K562 (cell line): ENCODE results near the gene KRTAP4-11. TPM values are rescaled to one million over a fixed set of nuclear protein-coding genes. Genes with fewer than 3 reads are reported as not detected.
"Not testable (repeated sequence)": the region's sequence is repeated elsewhere in the genome, so short reads cannot be mapped to it uniquely, and the experiment has no call there.

Experiments
- ATAC-seq: fragments of 200-7000 bp; cut with Tn5 transposase; 3 replicates; pipeline ENCODE4 v1.9.1; 2020; ENCODE audit warnings: moderate library complexity
- BruUV-seq: library from RNA; stranded (reverse); fragments of 400-500 nt; replicated peaks from 2 replicates; lab custom pipeline; 2021; lab: Mats Ljungman, UMichigan
- CTCF ChIA-PET: fragments of 300-600 bp; formaldehyde crosslinking; extraction: SDS; loops from one replicate; lab custom pipeline; 2021; ENCODE audit warnings: low intra/inter-chr PET ratio; lab: Yijun Ruan, JAX
- POLR2A ChIA-PET: fragments of 300-600, 350-650 bp; sonication (Branson Sonifier 250); formaldehyde crosslinking; extraction: SDS; loops from one replicate; lab custom pipeline; 2021; ENCODE audit warnings: antibody characterized with exemption, inconsistent platforms; lab: Yijun Ruan, JAX
- DNase-seq, 4 experiments: peaks; one replicate each; pipeline versions ENCODE4 v3.0.0 to v3.0.0-alpha.2; 2011 to 2018; ENCODE audit warnings: low spot score in 3 of 4, mixed read lengths in 3 of 4; ENCODE audit errors: extremely low read depth in 1 of 4
- FAIRE-seq: peaks from 2 replicates; lab custom pipeline; 2011; peaks lifted over from hg19 to GRCh38; lab: Jason Lieb, UNC
- H2AFZ ChIP-seq: 2 replicates; pipeline ENCODE4 v1.6.0; 2011; ENCODE audit warnings: low read depth, low read length, control low read depth, inconsistent platforms
- H3K27ac ChIP-seq: fragments of 200-600 bp; 3 replicates; pipeline ENCODE4 v1.8.0; 2011; ENCODE audit warnings: low read depth, mild to moderate bottlenecking, control low read depth, inconsistent platforms, low read length, moderate library complexity, mixed read lengths; ENCODE audit errors: extremely low read depth
- H3K27me3 ChIP-seq, 2 experiments: fragments of 300-600 bp in 1 of 2; 2 replicates in 1 of 2; 3 replicates in 1 of 2; pipeline versions ENCODE4 v1.6.0 to v1.8.0; 2011; ENCODE audit warnings: inconsistent platforms in 2 of 2, low read length in 2 of 2, mild to moderate bottlenecking in 1 of 2, mixed read lengths in 1 of 2, moderate library complexity in 1 of 2; ENCODE audit not compliant: control insufficient read depth in 2 of 2, insufficient read depth in 2 of 2
- H3K36me3 ChIP-seq: fragments of 300-600 bp; 3 replicates; pipeline ENCODE4 v1.8.0; 2011; ENCODE audit warnings: mild to moderate bottlenecking, low read length, inconsistent platforms; ENCODE audit not compliant: control insufficient read depth, insufficient read depth
- H3K4me1 ChIP-seq, 2 experiments: fragments of 200-600 bp in 1 of 2; replicated peaks in 1 of 2; 2 replicates in 1 of 2; 3 replicates in 1 of 2; pipeline versions ENCODE4 v1.5.1 to v1.8.0; 2011; ENCODE audit warnings: inconsistent platforms in 2 of 2, low read length in 2 of 2, mild to moderate bottlenecking in 1 of 2, mixed read lengths in 1 of 2, moderate library complexity in 1 of 2; ENCODE audit not compliant: control insufficient read depth in 2 of 2, insufficient read depth in 2 of 2
- H3K4me2 ChIP-seq: 2 replicates; pipeline ENCODE4 v1.6.1; 2011; ENCODE audit warnings: low read length, control low read depth, inconsistent platforms, mixed read lengths; ENCODE audit not compliant: insufficient read depth
- H3K4me3 ChIP-seq: fragments of 200-600 bp; sonication (generic), shearing (Covaris generic); 2 replicates; pipeline ENCODE4 v1.5.1; 2016; ENCODE audit warnings: control low read depth, inconsistent platforms
- H3K79me2 ChIP-seq: fragments of 200-600 bp; 3 replicates; pipeline ENCODE4 v1.8.0; 2011; ENCODE audit warnings: low read length, inconsistent platforms; ENCODE audit not compliant: control insufficient read depth, insufficient read depth
- H3K9ac ChIP-seq, 2 experiments: 2 replicates each; pipeline versions ENCODE4 v1.6.0 to v1.6.1; 2011; ENCODE audit warnings: low read depth in 2 of 2, low read length in 2 of 2, control low read depth in 1 of 2, inconsistent platforms in 1 of 2, mild to moderate bottlenecking in 1 of 2, mixed read lengths in 1 of 2; ENCODE audit not compliant: insufficient read depth in 1 of 2
- H3K9me1 ChIP-seq: one replicate; pipeline ENCODE4 v1.6.0; 2011; ENCODE audit warnings: inconsistent platforms, mild to moderate bottlenecking, low read length, moderate library complexity; ENCODE audit not compliant: control insufficient read depth, insufficient read depth
- H3K9me3 ChIP-seq: replicated peaks from 2 replicates; pipeline ENCODE4 v1.5.1; 2011; ENCODE audit warnings: low read depth, low read length, inconsistent platforms; ENCODE audit not compliant: control insufficient read depth, insufficient read depth
- H4K20me1 ChIP-seq: replicated peaks from 2 replicates; pipeline ENCODE4 v1.6.1; 2011; ENCODE audit warnings: low read length, inconsistent platforms, mixed read lengths; ENCODE audit not compliant: control insufficient read depth, insufficient read depth
- KDM1A ChIP-seq, 2 experiments: fragments of 450-650 bp; IDR thresholded peaks; 2 replicates each; pipeline ENCODE4 v1.6.1; 2016; ENCODE audit warnings: mild to moderate bottlenecking in 2 of 2
- XRCC5 ChIP-seq: fragments of 200-400 bp; formaldehyde crosslinking; IDR thresholded peaks from 2 replicates; pipeline ENCODE4 v1.6.1; 2017; ENCODE audit warnings: low read depth, mild to moderate bottlenecking, low read length
- WGBS: fragments of 100-300 bp; shearing (Covaris generic); methylation state at CpG from one replicate; pipeline ENCODE4 v1.1.6; 2016; ENCODE audit warnings: low coverage, mixed read lengths; ENCODE audit not compliant: insufficient coverage; ENCODE audit errors: missing lambda C conversion rate; 5-methylcytosine and 5-hydroxymethylcytosine counted together
- in situ Hi-C: fragments of 300-500 bp; cut with MboI; formaldehyde crosslinking; loops from 4 replicates; pipeline ENCODE4 v1.15.0; 2018; ENCODE audit warnings: inconsistent platforms, mixed read lengths
- intact Hi-C: fragments of 100-400 bp; cut with micrococcal nuclease; formaldehyde crosslinking; loops from 2 replicates; pipeline ENCODE4 v1.14.2; 2022
- polyA plus RNA-seq, 8 experiments: library from polyadenylated mRNA; depleted of rRNA in 4 of 8; stranded (reverse) in 5 of 8; unstranded in 3 of 8; fragments of >200 nt; fragmentation: Nextera tagmentation in 2 of 8; fragmentation: Illumina TruSeq in 1 of 8; extraction: Ambion mirVana in 2 of 8; extraction: Trizol in 1 of 8; gene quantifications; 2 replicates each; pipeline versions ENCODE4 v1.2.1 to v1.2.3, GENCODE V29; 2011 to 2014; ENCODE audit warnings: inconsistent platforms in 1 of 8, missing spikeins in 1 of 8
- total RNA-seq, 7 experiments: library from RNA; depleted of rRNA in 6 of 7; stranded (reverse); fragments of >200 nt in 6 of 7; fragmentation: Illumina TruSeq in 2 of 7; extraction: Trizol in 2 of 7; gene quantifications; 2 replicates each; pipeline versions ENCODE4 v1.2.1 to v1.2.3, GENCODE V29; 2011 to 2021; ENCODE audit warnings: low replicate concordance in 1 of 7

Gene KRTAP4-11
- total and polyA plus RNA-seq, 9 of the 15 experiments (the other 6 are each of a cell fraction or from before 2014, with no cell fraction given), result not detected

DNA sequence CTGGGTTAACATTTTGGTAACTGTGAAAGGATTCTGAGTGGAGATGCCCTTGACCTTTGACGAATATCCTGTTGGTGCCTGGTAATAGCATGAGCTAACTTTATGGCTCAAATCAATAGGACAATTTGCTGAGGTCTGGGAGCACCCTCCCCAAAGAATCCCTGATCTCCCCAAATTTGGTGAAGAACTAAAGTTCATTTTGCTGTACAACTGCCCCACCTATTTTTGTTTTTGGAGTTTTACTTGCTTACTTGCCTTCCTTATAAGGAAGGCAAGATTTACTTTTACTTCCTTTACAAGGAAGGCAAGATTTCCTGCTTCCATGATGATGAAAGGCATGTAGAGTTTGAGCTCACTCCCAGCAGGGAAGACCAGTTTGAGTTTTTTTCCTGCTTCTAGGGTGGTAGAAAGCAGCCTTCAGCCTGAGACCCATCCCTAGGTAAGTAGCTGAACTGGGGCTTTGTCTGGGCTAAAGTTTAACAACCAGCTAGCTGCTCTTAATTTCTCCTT is 10.2 kb downstream of the KRTAP4-11 start:
- ChIA-PET POLR2A (no interaction called here), CTCF (no interaction called here)
- intact Hi-C loops, result no loop called here
- FAIRE-seq, result no peak
- H3K27me3 ChIP-seq, result no peaks in the 10 kb centered on the region
- 0% methylated on average over 1 of the region's 1 CpG for WGBS
- DNase-seq, result no peak
- H4K20me1 ChIP-seq, result no peaks in the 10 kb centered on the region
- in situ Hi-C loops, result no loop called here
- no peaks in the 10 kb centered on the region for H3K9me1 ChIP-seq
- no peak overlapping the region for H3K27ac ChIP-seq
- no peaks in the 10 kb centered on the region for H3K79me2 ChIP-seq
- TF ChIP-seq KDM1A (IDR thresholded peaks at IDR 0.05) (no peak), XRCC5 (no peak)
- H3K4me2 ChIP-seq, result no peak overlapping the region
- H2AFZ ChIP-seq, result no peak overlapping the region
- BruUV-seq, result no TSS peak
- H3K4me3 ChIP-seq, result no peak overlapping the region
- no peaks in the 10 kb centered on the region for H3K36me3 ChIP-seq
- no peak for ATAC-seq
- H3K9ac ChIP-seq, result no peak overlapping the region
- no peaks in the 10 kb centered on the region for H3K9me3 ChIP-seq
- no peaks in the 10 kb centered on the region for H3K4me1 ChIP-seq

DNA sequence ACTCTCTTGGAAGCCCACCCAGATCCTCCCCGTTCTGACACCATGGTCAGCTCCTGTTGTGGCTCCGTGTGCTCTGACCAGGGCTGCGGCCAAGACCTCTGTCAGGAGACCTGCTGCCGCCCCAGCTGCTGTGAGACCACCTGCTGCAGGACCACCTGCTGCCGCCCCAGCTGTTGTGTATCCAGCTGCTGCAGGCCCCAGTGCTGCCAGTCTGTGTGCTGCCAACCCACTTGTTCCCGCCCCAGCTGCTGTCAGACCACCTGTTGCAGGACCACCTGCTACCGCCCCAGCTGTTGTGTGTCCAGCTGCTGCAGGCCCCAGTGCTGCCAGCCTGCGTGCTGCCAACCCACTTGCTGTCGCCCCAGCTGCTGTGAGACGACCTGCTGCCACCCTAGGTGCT is 12.8 kb downstream of the KRTAP4-11 start, which contains the start of gene KRTAP4-9:
Gene KRTAP4-9, plus strand, starts transcription at position 43 of the 400 bp plus-strand sequence. Its CDS starts 0 bp downstream, at position 43.
- H3K79me2 ChIP-seq, H3K27ac ChIP-seq, H4K20me1 ChIP-seq, CTCF ChIA-PET, H3K4me1 ChIP-seq, H3K36me3 ChIP-seq, ATAC-seq, DNase-seq, H3K27me3 ChIP-seq, in situ Hi-C loops, BruUV-seq, H3K4me3 ChIP-seq, H3K9ac ChIP-seq, FAIRE-seq, H3K9me3 ChIP-seq, H3K4me2 ChIP-seq, H2AFZ ChIP-seq, intact Hi-C loops, H3K9me1 ChIP-seq: not testable (repeated sequence)
- POLR2A ChIA-PET, result interaction anchor here (0.6 kb wide), 1 partner anchor 38 kb away, joined by 3 read pairs; no protein-coding TSS in a partner anchor
- WGBS, result 0% methylated on average over 7 of the region's 10 CpGs

DNA sequence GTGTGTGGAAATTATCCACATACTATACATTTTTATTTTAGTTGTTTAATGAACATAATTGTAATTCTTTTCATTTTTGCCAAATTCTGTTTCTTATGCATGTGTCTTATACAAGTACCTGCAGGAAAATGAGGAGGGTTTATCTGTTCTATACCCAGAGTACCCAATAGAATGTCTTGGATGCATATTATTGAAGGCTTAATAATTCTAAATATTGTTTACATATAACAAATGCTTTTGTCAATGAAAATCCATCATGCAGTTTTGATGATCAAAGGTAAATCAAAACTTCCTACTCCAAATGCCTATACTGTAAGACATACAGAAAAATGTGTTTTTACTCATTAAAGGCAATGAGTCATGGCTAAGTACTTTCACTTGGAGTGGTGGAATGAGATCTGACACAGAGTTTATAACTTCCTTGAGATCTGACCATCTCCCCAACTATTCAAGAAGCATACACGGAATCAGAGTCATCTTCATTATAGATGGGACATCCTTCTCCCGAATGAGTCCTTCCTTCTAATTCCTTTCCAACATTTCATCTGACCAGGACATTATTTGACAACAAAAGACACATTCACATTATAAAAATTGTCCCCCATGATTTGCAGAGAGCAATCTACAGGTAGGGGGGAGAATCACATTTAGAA is 13.7 kb downstream of the KRTAP4-11 start:
- 0% methylated on average over 2 of the region's 2 CpGs for WGBS
- intact Hi-C loops, ATAC-seq: not testable (repeated sequence)

More for the DNA sequence above, 13.7 kb downstream of the KRTAP4-11 start:
- BruUV-seq, H3K9ac ChIP-seq, H3K4me2 ChIP-seq, H3K4me1 ChIP-seq, H3K36me3 ChIP-seq, H3K27me3 ChIP-seq, DNase-seq, in situ Hi-C loops, H3K9me1 ChIP-seq, H2AFZ ChIP-seq, H3K27ac ChIP-seq, H3K4me3 ChIP-seq, H3K79me2 ChIP-seq, H3K9me3 ChIP-seq, H4K20me1 ChIP-seq, CTCF ChIA-PET: not testable (repeated sequence)
- POLR2A ChIA-PET, result interaction anchor here (0.6 kb wide), 1 partner anchor 37 kb away, joined by 3 read pairs; no protein-coding TSS in a partner anchor
- FAIRE-seq, result peak; percentile 32
